IMR-90 (cell line): Measurements from ENCODE around the gene BANP. TPM values are rescaled to one million over a fixed set of nuclear protein-coding genes. Genes with fewer than 3 reads are reported as not detected.

Source experiments
- ATAC-seq: fragments of 200-7000 bp; cut with Tn5 transposase; 2 replicates; pipeline ENCODE4 v1.9.1; 2020; ENCODE audit warnings: low read depth, mild to moderate bottlenecking, moderate library complexity
- BruUV-seq: library from RNA; stranded (reverse); fragments of 400-500 nt; replicated peaks from 2 replicates; lab custom pipeline; 2021; lab: Mats Ljungman, UMichigan
- CTCF ChIA-PET: fragments of 300-600 bp; formaldehyde crosslinking; extraction: SDS; loops from one replicate; lab custom pipeline; 2021; ENCODE audit warnings: antibody characterized with exemption; lab: Yijun Ruan, JAX
- POLR2A ChIA-PET: fragments of 300-600 bp; sonication (Branson Sonifier 250); formaldehyde crosslinking; loops from one replicate; lab custom pipeline; 2022; ENCODE audit warnings: antibody characterized with exemption; ENCODE audit not compliant: unreplicated experiment; lab: Charles Lee
- DNase-seq: peaks from one replicate; pipeline ENCODE4 v3.0.0; 2013
- H2AFZ ChIP-seq: replicated peaks from 2 replicates; pipeline ENCODE3; 2013; ENCODE audit warnings: low read length, mild to moderate bottlenecking; ENCODE audit not compliant: poor library complexity
- H2AK5ac ChIP-seq: 2 replicates; pipeline ENCODE4 v1.6.1; 2013; ENCODE audit warnings: low read depth, low read length, inconsistent platforms
- H2AK9ac ChIP-seq: replicated peaks from 2 replicates; pipeline ENCODE3; 2013; ENCODE audit warnings: mild to moderate bottlenecking, low read depth, low read length, moderate library complexity; ENCODE audit not compliant: poor library complexity
- H2BK120ac ChIP-seq: 2 replicates; pipeline ENCODE4 v1.6.1; 2013; ENCODE audit warnings: low read depth, low read length, inconsistent platforms
- H2BK15ac ChIP-seq: 3 replicates; pipeline ENCODE4 v1.6.1; 2013; ENCODE audit warnings: low read depth, low read length, inconsistent platforms
- H2BK20ac ChIP-seq: 2 replicates; pipeline ENCODE4 v1.6.1; 2013; ENCODE audit warnings: low read depth, mild to moderate bottlenecking, inconsistent platforms, low read length, moderate library complexity
- H2BK5ac ChIP-seq: 2 replicates; pipeline ENCODE4 v1.6.1; 2013; ENCODE audit warnings: mild to moderate bottlenecking, low read depth, low read length, inconsistent platforms; ENCODE audit not compliant: poor library complexity, severe bottlenecking
- H3K14ac ChIP-seq: replicated peaks from 2 replicates; pipeline ENCODE4 v1.6.1; 2013; ENCODE audit warnings: low read depth, low read length, inconsistent platforms
- H3K18ac ChIP-seq: 2 replicates; pipeline ENCODE4 v1.6.1; 2013; ENCODE audit warnings: low read depth, low read length, control low read depth
- H3K23ac ChIP-seq: 2 replicates; pipeline ENCODE4 v1.6.1; 2013; ENCODE audit warnings: low read depth, low read length, inconsistent platforms
- H3K27ac ChIP-seq: 2 replicates; pipeline ENCODE4 v1.5.1; 2013; ENCODE audit warnings: mild to moderate bottlenecking, control low read depth, low read length; ENCODE audit not compliant: insufficient read depth
- H3K27me3 ChIP-seq: 2 replicates; pipeline ENCODE4 v1.6.1; 2013; ENCODE audit warnings: low read length; ENCODE audit not compliant: control insufficient read depth, insufficient read depth
- H3K36me3 ChIP-seq: 2 replicates; pipeline ENCODE4 v1.6.1; 2013; ENCODE audit warnings: low read length, mixed read lengths; ENCODE audit not compliant: control insufficient read depth, insufficient read depth
- H3K4ac ChIP-seq: 2 replicates; pipeline ENCODE4 v1.6.1; 2013; ENCODE audit warnings: low read depth, low read length, inconsistent platforms
- H3K4me1 ChIP-seq: 2 replicates; pipeline ENCODE4 v1.6.1; 2013; ENCODE audit warnings: low read length, mixed read lengths; ENCODE audit not compliant: control insufficient read depth, insufficient read depth
- H3K4me2 ChIP-seq: 2 replicates; pipeline ENCODE4 v1.6.1; 2013; ENCODE audit warnings: low read depth, mild to moderate bottlenecking, control low read depth, low read length, moderate library complexity
- H3K4me3 ChIP-seq: 2 replicates; pipeline ENCODE4 v1.5.1; 2013; ENCODE audit warnings: low read depth, mild to moderate bottlenecking, control low read depth, low read length, moderate library complexity; ENCODE audit not compliant: insufficient read depth
- H3K56ac ChIP-seq: 2 replicates; pipeline ENCODE4 v1.6.1; 2013; ENCODE audit warnings: low read length, inconsistent platforms; ENCODE audit not compliant: insufficient read depth; ENCODE audit errors: extremely low read depth
- H3K79me1 ChIP-seq, 2 experiments: 2 replicates each; pipeline ENCODE4 v1.6.1; 2013; ENCODE audit warnings: low read length in 2 of 2, inconsistent platforms in 1 of 2, low read depth in 1 of 2
- H3K9ac ChIP-seq: 2 replicates; pipeline ENCODE4 v1.6.1; 2013; ENCODE audit warnings: low read depth, low read length, control low read depth
- H3K9me1 ChIP-seq: 2 replicates; pipeline ENCODE4 v1.6.1; 2013; ENCODE audit warnings: low read length, inconsistent platforms; ENCODE audit not compliant: insufficient read depth
- H3K9me3 ChIP-seq: 2 replicates; pipeline ENCODE4 v1.6.1; 2013; ENCODE audit warnings: low read length; ENCODE audit not compliant: control insufficient read depth, insufficient read depth
- H4K20me1 ChIP-seq: 2 replicates; pipeline ENCODE4 v1.6.1; 2013; ENCODE audit warnings: low read length, inconsistent platforms; ENCODE audit not compliant: insufficient read depth
- H4K5ac ChIP-seq: 2 replicates; pipeline ENCODE4 v1.6.1; 2013; ENCODE audit warnings: mild to moderate bottlenecking, low read depth, low read length, control low read depth
- H4K8ac ChIP-seq, 2 experiments: 2 replicates each; pipeline ENCODE4 v1.6.1; 2013; ENCODE audit warnings: low read depth in 2 of 2, low read length in 2 of 2, control low read depth in 1 of 2, inconsistent platforms in 1 of 2
- H4K91ac ChIP-seq: 2 replicates; pipeline ENCODE4 v1.6.1; 2013; ENCODE audit warnings: low read depth, low read length, inconsistent platforms; ENCODE audit not compliant: insufficient read depth
- BHLHE40 ChIP-seq: fragments of 150-350 bp; IDR thresholded peaks from 2 replicates; pipeline ENCODE4 v1.6.1; 2016; ENCODE audit warnings: mild to moderate bottlenecking, low read depth, low read length
- CEBPB ChIP-seq: IDR thresholded peaks from 2 replicates; pipeline ENCODE4 v1.6.1; 2012; ENCODE audit warnings: low read depth, low read length, improper control_type of control experiment
- CHD1 ChIP-seq: IDR thresholded peaks from 2 replicates; pipeline ENCODE4 v1.6.1; 2012; ENCODE audit warnings: low read depth, low read length, improper control_type of control experiment
- FOS ChIP-seq: fragments of 150-350 bp; IDR thresholded peaks from 2 replicates; pipeline ENCODE4 v1.6.1; 2016; ENCODE audit warnings: low read depth, low read length
- MAFK ChIP-seq: IDR thresholded peaks from 2 replicates; pipeline ENCODE4 v1.6.1; 2012; ENCODE audit warnings: low read depth, low read length, improper control_type of control experiment
- MAZ ChIP-seq: IDR thresholded peaks from 2 replicates; pipeline ENCODE4 v1.6.1; 2012; ENCODE audit warnings: low read depth, mild to moderate bottlenecking, low read length, improper control_type of control experiment, moderate library complexity, borderline replicate concordance
- MXI1 ChIP-seq: IDR thresholded peaks from 2 replicates; pipeline ENCODE4 v1.6.1; 2012; ENCODE audit warnings: low read depth, mild to moderate bottlenecking, low read length, moderate library complexity, borderline replicate concordance
- NFE2L2 ChIP-seq: fragments of 150-350 bp; IDR thresholded peaks from 2 replicates; pipeline ENCODE4 v1.6.1; 2016; ENCODE audit warnings: low read depth, mild to moderate bottlenecking, low read length
- POLR2A ChIP-seq: IDR thresholded peaks from 2 replicates; pipeline ENCODE4 v1.6.1; 2012; ENCODE audit warnings: mild to moderate bottlenecking, low read depth, low read length
- RAD21 ChIP-seq: IDR thresholded peaks from 2 replicates; pipeline ENCODE4 v1.6.1; 2012; ENCODE audit warnings: low read length, improper control_type of control experiment
- RCOR1 ChIP-seq: IDR thresholded peaks from 2 replicates; pipeline ENCODE4 v1.6.1; 2012; ENCODE audit warnings: mild to moderate bottlenecking, low read length, improper control_type of control experiment; ENCODE audit not compliant: insufficient replicate concordance
- RFX5 ChIP-seq: IDR thresholded peaks from 2 replicates; pipeline ENCODE4 v1.8.0; 2012; ENCODE audit warnings: low read depth, mild to moderate bottlenecking, low read length, moderate library complexity
- SMC3 ChIP-seq: fragments of 150-350 bp; IDR thresholded peaks from 2 replicates; pipeline ENCODE4 v1.6.1; 2016; ENCODE audit warnings: low read depth, mild to moderate bottlenecking, antibody characterized with exemption, low read length, moderate library complexity
- WGBS, 2 experiments: methylation state at CpG; one replicate each; pipeline versions ENCODE4 v1.1.5 to v1.1.7; 2013; ENCODE audit warnings: missing lambda C conversion rate in 2 of 2; ENCODE audit not compliant: insufficient read length in 1 of 2; ENCODE audit errors: extremely low coverage in 2 of 2; 5-methylcytosine and 5-hydroxymethylcytosine counted together
- dilution Hi-C: fragments of 300-500 bp; cut with HindIII; formaldehyde crosslinking; loops from one replicate; pipeline ENCODE4 v1.14.3; 2018; ENCODE audit warnings: low sequenced_read_pairs; ENCODE audit not compliant: unreplicated experiment
- in situ Hi-C: fragments of 300-500 bp; cut with MboI; formaldehyde crosslinking; loops from 3 replicates; pipeline ENCODE4 v1.14.3; 2019; ENCODE audit warnings: low sequenced_read_pairs, inconsistent platforms, mixed read lengths
- intact Hi-C: fragments of 100-400 bp; cut with micrococcal nuclease; formaldehyde crosslinking; loops from 2 replicates; pipeline ENCODE4 v1.10.0; 2022
- polyA plus RNA-seq, 3 experiments: library from polyadenylated mRNA; depleted of rRNA; stranded (reverse); fragments of >200 nt; gene quantifications; 2 replicates each; pipeline ENCODE4 v1.2.3, GENCODE V29; 2012; ENCODE audit warnings: low replicate concordance in 1 of 3
- total RNA-seq: library from RNA; depleted of rRNA; stranded (reverse); fragments of >200 nt; gene quantifications from 2 replicates; pipeline ENCODE4 v1.2.3, GENCODE V29; 2012
- TF ChIP-seq, protein P1 (sequence below): fragments of 150-350 bp; IDR thresholded peaks from 2 replicates; pipeline ENCODE4 v1.6.1; 2016; ENCODE audit warnings: low read depth, mild to moderate bottlenecking, low read length, moderate library complexity, borderline replicate concordance
- TF ChIP-seq, protein P2 (sequence below): fragments of 150-350 bp; IDR thresholded peaks from 2 replicates; pipeline ENCODE4 v1.6.1; 2017; ENCODE audit warnings: mild to moderate bottlenecking, antibody characterized with exemption, low read length, low read depth
- TF ChIP-seq, protein P3 (sequence below): conservative IDR thresholded peaks from 2 replicates; pipeline ENCODE4 v1.5.1; 2012; ENCODE audit warnings: mild to moderate bottlenecking, low read depth, low read length, improper control_type of control experiment

The BANP gene
- total and polyA plus RNA-seq, 2 of the 4 experiments (the other 2 are of a cell fraction): 17.4 to 17.9 TPM

DNA sequence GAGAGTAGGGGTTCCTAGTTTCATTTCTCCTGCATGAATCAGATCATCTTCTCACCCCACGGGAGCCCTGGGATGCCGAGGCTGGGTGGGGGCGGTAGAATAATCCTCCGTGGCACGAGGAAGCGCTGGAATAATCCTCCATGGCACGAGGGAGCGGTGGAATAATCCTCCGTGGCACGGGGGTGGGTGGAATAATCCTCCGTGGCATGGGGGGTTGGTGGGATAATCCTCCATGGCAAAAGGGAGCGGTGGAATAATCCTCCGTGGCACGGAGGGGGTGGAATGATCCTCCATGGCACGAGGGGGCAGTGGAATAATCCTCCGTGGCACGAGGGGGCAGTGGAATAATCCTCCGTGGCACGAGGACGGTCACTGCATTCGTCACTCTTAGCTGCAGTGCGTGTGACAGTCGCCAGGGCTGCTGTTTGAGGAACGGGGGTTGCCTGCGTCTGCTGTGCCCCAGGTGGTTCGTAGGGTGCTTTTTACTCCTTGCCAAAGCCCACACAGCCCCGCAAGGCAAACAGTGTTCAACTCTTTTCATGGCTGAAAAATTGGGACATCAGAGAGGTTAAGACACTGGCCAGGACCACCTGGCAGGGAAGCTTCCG, 152.5 kb downstream of the BANP start:
- H4K20me1 ChIP-seq: no peaks in the 10 kb centered on the region
- H3K4me2 ChIP-seq: no peak overlapping the region
- ChIA-PET POLR2A (no interaction called here), CTCF (no interaction called here)
- H3K27ac ChIP-seq: no peak overlapping the region
- H2BK15ac ChIP-seq: no peak overlapping the region
- H3K36me3 ChIP-seq: no peaks in the 10 kb centered on the region
- peaks cover 16% of the 10 kb centered on the region for H3K27me3 ChIP-seq
- no peak overlapping the region for H4K91ac ChIP-seq
- DNase-seq (no peak), ATAC-seq (no peak)
- H3K79me1 ChIP-seq: no peaks in the 10 kb centered on the region
- no peak overlapping the region for H2BK120ac ChIP-seq
- no peak overlapping the region for H2AK9ac ChIP-seq
- H2BK5ac ChIP-seq: no peak overlapping the region
- intact Hi-C loops: no loop called here
- no peak overlapping the region for H3K4ac ChIP-seq
- no peak for TF ChIP-seq MXI1
- TF ChIP-seq MAFK: no peak
- no peak for TF ChIP-seq CEBPB
- TF ChIP-seq, protein P1, sequence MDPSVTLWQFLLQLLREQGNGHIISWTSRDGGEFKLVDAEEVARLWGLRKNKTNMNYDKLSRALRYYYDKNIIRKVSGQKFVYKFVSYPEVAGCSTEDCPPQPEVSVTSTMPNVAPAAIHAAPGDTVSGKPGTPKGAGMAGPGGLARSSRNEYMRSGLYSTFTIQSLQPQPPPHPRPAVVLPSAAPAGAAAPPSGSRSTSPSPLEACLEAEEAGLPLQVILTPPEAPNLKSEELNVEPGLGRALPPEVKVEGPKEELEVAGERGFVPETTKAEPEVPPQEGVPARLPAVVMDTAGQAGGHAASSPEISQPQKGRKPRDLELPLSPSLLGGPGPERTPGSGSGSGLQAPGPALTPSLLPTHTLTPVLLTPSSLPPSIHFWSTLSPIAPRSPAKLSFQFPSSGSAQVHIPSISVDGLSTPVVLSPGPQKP: no peak
- no peak for TF ChIP-seq MAZ
- no peak for TF ChIP-seq CHD1
- TF ChIP-seq, protein P2, sequence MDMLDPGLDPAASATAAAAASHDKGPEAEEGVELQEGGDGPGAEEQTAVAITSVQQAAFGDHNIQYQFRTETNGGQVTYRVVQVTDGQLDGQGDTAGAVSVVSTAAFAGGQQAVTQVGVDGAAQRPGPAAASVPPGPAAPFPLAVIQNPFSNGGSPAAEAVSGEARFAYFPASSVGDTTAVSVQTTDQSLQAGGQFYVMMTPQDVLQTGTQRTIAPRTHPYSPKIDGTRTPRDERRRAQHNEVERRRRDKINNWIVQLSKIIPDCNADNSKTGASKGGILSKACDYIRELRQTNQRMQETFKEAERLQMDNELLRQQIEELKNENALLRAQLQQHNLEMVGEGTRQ: no peak
- TF ChIP-seq RAD21: no peak
- no peak for TF ChIP-seq NFE2L2
- TF ChIP-seq RFX5: no peak
- TF ChIP-seq, protein P3, sequence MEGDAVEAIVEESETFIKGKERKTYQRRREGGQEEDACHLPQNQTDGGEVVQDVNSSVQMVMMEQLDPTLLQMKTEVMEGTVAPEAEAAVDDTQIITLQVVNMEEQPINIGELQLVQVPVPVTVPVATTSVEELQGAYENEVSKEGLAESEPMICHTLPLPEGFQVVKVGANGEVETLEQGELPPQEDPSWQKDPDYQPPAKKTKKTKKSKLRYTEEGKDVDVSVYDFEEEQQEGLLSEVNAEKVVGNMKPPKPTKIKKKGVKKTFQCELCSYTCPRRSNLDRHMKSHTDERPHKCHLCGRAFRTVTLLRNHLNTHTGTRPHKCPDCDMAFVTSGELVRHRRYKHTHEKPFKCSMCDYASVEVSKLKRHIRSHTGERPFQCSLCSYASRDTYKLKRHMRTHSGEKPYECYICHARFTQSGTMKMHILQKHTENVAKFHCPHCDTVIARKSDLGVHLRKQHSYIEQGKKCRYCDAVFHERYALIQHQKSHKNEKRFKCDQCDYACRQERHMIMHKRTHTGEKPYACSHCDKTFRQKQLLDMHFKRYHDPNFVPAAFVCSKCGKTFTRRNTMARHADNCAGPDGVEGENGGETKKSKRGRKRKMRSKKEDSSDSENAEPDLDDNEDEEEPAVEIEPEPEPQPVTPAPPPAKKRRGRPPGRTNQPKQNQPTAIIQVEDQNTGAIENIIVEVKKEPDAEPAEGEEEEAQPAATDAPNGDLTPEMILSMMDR: no peak
- TF ChIP-seq RCOR1: no peak
- no peak for TF ChIP-seq POLR2A
- TF ChIP-seq SMC3: no peak
- TF ChIP-seq BHLHE40: no peak
- TF ChIP-seq FOS: no peak
- H3K9me3 ChIP-seq: peaks cover 2% of the 10 kb centered on the region
- no TSS peak for BruUV-seq
- H2AFZ ChIP-seq: no peak overlapping the region
- no peak overlapping the region for H3K56ac ChIP-seq
- no peak overlapping the region for H4K8ac ChIP-seq
- no peak overlapping the region for H3K14ac ChIP-seq
- no peaks in the 10 kb centered on the region; the same call in 1 of the 2 replicates for H3K4me1 ChIP-seq
- H3K23ac ChIP-seq: no peak overlapping the region
- H4K5ac ChIP-seq: no peak overlapping the region
- H3K4me3 ChIP-seq: no peak overlapping the region
- 93% methylated on average over 26 of the region's 28 CpGs; no CpG with 5 or more reads in 1 of the 2 experiments for WGBS, 2 experiments
- in situ Hi-C loops: no loop called here
- dilution Hi-C loops: no loop called here
- peaks cover under 1% of the 10 kb centered on the region; the same call in 1 of the 2 replicates for H3K9me1 ChIP-seq
- H3K9ac ChIP-seq: no peak overlapping the region
- H3K18ac ChIP-seq: no peak overlapping the region
- H2BK20ac ChIP-seq: no peak overlapping the region
- no peak overlapping the region for H2AK5ac ChIP-seq
